ENCODE results near the gene BCDIN3D. TPM values are rescaled to one million over a fixed set of nuclear protein-coding genes. Genes with fewer than 3 reads are reported as not detected.

The BCDIN3D gene
- total RNA-seq, 2 experiments from 2014 or later: 5.7 to 6.0 TPM

- ChIA-PET CTCF (interaction anchor here (2.1 kb wide), 1 partner anchor 48 kb away, joined by 7 read pairs; no protein-coding TSS in a partner anchor), POLR2A (no interaction called here)
Measured at GRCh38 chr12:49825971-49826421, 16.9 kb downstream of the BCDIN3D start.

- ChIA-PET POLR2A (no interaction called here), CTCF (interaction anchor here (0.5 to 2.1 kb wide), 2 partner anchors 47 to 80 kb away, joined by 4 to 7 read pairs; no protein-coding TSS in a partner anchor)
Measured at GRCh38 chr12:49825360-49825970, 17.4 kb downstream of the BCDIN3D start.

- ChIA-PET CTCF (interaction anchor here (0.5 to 2.1 kb wide), 2 partner anchors 47 to 80 kb away, joined by 4 to 7 read pairs; no protein-coding TSS in a partner anchor), POLR2A (no interaction called here)
Measured at GRCh38 chr12:49824895-49825294, 18.0 kb downstream of the BCDIN3D start.

GRCh38 chr12:49824416-49824815 lies 18.5 kb downstream of the BCDIN3D start:
- ChIA-PET POLR2A (no interaction called here), CTCF (no interaction called here)

GRCh38 chr12:49823951-49824350 lies 19.0 kb downstream of the BCDIN3D start:
- POLR2A ChIA-PET: no interaction called here
- CTCF ChIA-PET: no interaction called here

GRCh38 chr12:49823350-49823749 lies 19.6 kb downstream of the BCDIN3D start:
- ChIA-PET CTCF (no interaction called here), POLR2A (interaction anchor here (0.7 kb wide), 1 partner anchor 22 kb away, joined by 5 read pairs; no protein-coding TSS in a partner anchor)

GRCh38 chr12:49821373-49822287 lies 21.3 kb downstream of the BCDIN3D start:
- POLR2A ChIA-PET: no interaction called here
- CTCF ChIA-PET: no interaction called here

GRCh38 chr12:49819786-49820185 lies 23.1 kb downstream of the BCDIN3D start:
- POLR2A ChIA-PET: interaction anchor here (0.6 to 0.7 kb wide), 2 partner anchors 32 to 679 kb away, joined by 3 read pairs; no protein-coding TSS in a partner anchor

GRCh38 chr12:49818241-49818895 lies 24.5 kb downstream of the BCDIN3D start:
- ChIA-PET CTCF (interaction anchor here (0.7 to 1.3 kb wide), 2 partner anchors 19 to 41 kb away, joined by 3 to 5 read pairs; no protein-coding TSS in a partner anchor), POLR2A (no interaction called here)

More at GRCh38 chr12:49819786-49820185, 23.1 kb downstream of the BCDIN3D start:
- CTCF ChIA-PET: interaction anchor here (0.7 to 1.3 kb wide), 4 partner anchors 9 to 21 kb away, joined by 3 to 5 read pairs (median 4); no protein-coding TSS in a partner anchor

- CTCF ChIA-PET: no interaction called here
- POLR2A ChIA-PET: no interaction called here
Measured at GRCh38 chr12:49813131-49813530, 29.8 kb downstream of the BCDIN3D start.

- POLR2A ChIA-PET: no interaction called here
- CTCF ChIA-PET: interaction anchor here (2.4 kb wide), 1 partner anchor 34 kb away, joined by 7 read pairs; no protein-coding TSS in a partner anchor
Measured at GRCh38 chr12:49811961-49812401, 30.9 kb downstream of the BCDIN3D start.

GRCh38 chr12:49811136-49811535 lies 31.8 kb downstream of the BCDIN3D start:
- ChIA-PET POLR2A (no interaction called here), CTCF (interaction anchor here (1.0 to 2.4 kb wide), 2 partner anchors 33 to 469 kb away, joined by 3 to 7 read pairs; no protein-coding TSS in a partner anchor)

- POLR2A ChIA-PET: no interaction called here
Measured at GRCh38 chr12:49809906-49810389, 33.0 kb downstream of the BCDIN3D start.

GRCh38 chr12:49809381-49809905 lies 33.5 kb downstream of the BCDIN3D start:
- ChIA-PET CTCF (interaction anchor here (1.4 kb wide), 1 partner anchor 30 kb away, joined by 3 read pairs; no protein-coding TSS in a partner anchor), POLR2A (no interaction called here)

More at GRCh38 chr12:49809906-49810389, 33.0 kb downstream of the BCDIN3D start:
- CTCF ChIA-PET: interaction anchor here (1.4 to 2.4 kb wide), 2 partner anchors 29 to 32 kb away, joined by 3 to 7 read pairs; no protein-coding TSS in a partner anchor

- CTCF ChIA-PET: interaction anchor here (0.8 to 1.4 kb wide), 3 partner anchors 11 to 31 kb away, joined by 3 to 4 read pairs (median 3); no protein-coding TSS in a partner anchor
Measured at GRCh38 chr12:49808686-49809380, 34.1 kb downstream of the BCDIN3D start.

GRCh38 chr12:49807991-49808580 lies 34.8 kb downstream of the BCDIN3D start:
- CTCF ChIA-PET: interaction anchor here (0.8 to 1.1 kb wide), 2 partner anchors 12 to 30 kb away, joined by 3 to 4 read pairs; no protein-coding TSS in a partner anchor

More at GRCh38 chr12:49808686-49809380, 34.1 kb downstream of the BCDIN3D start:
- POLR2A ChIA-PET: no interaction called here

GRCh38 chr12:49806877-49807276 lies 36.0 kb downstream of the BCDIN3D start:
- CTCF ChIA-PET: interaction anchor here (1.0 kb wide), 1 partner anchor 33 kb away, joined by 4 read pairs; no protein-coding TSS in a partner anchor

More at GRCh38 chr12:49807991-49808580, 34.8 kb downstream of the BCDIN3D start:
- POLR2A ChIA-PET: no interaction called here

More at GRCh38 chr12:49806877-49807276, 36.0 kb downstream of the BCDIN3D start:
- POLR2A ChIA-PET: no interaction called here

All from activated CD8-positive, alpha-beta memory T cell treated with anti-CD3 and anti-CD28 coated beads for 36 hours (primary cell).